Fibroblast of peridontal ligament (primary cell): ENCODE results near the gene SUPT3H.
"Not testable (repeated sequence)": the region's sequence is repeated elsewhere in the genome, so short reads cannot be mapped to it uniquely, and the experiment has no call there.

Experiments used
- DNase-seq: peaks from one replicate; pipeline ENCODE4 v3.0.0-alpha.2; 2010; ENCODE audit errors: extremely low read depth

The SUPT3H gene

DNA sequence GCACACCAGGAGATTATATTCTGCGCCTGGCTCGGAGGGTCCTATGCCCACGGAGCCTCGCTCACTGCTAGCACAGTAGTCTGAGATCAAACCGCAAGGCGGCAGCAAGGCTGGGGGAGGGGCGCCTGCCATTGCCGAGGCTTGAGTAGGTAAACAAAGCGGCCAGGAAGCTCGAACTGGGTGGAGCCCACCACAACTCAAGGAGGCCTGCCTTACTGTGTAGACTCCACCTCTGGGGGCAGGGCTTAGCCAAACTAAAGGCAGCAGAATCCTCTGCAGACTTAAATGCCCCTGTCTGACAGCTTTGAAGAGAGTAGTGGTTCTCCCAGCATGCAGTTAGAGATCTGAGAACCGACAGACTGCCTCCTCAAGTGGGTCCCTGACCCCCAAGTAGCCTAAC, 477.4 kb downstream of the SUPT3H start:
- not testable (repeated sequence) for DNase-seq

- peak; percentile 76 for DNase-seq
These were observed 479.3 kb downstream of the SUPT3H start for GRCh38 chr6:44898296-44898930.

GRCh38 chr6:44897316-44897715, 480.4 kb downstream of the SUPT3H start:
- DNase-seq: no peak

DNA sequence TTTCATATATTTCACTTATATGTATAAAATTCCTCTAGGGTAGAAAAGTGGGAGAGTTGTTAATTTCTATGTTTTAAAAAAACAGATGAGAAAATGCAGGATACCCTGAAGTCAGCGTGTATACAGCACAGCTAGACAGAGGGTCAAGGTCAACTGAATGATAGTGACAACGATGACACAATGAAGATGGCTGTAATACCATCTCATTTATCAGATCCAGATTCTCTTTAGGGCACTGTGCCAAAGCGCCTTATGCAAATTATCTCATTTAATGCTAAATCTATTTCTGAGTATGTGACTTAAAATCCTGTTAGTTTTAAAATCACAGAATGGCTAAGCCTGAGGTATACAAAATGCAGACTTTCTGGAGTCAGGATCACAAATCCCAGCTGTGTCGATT, 481.0 kb downstream of the SUPT3H start:
- no peak for DNase-seq

- DNase-seq: no peak
These were observed 485.2 kb downstream of the SUPT3H start for GRCh38 chr6:44892579-44892978.

DNA sequence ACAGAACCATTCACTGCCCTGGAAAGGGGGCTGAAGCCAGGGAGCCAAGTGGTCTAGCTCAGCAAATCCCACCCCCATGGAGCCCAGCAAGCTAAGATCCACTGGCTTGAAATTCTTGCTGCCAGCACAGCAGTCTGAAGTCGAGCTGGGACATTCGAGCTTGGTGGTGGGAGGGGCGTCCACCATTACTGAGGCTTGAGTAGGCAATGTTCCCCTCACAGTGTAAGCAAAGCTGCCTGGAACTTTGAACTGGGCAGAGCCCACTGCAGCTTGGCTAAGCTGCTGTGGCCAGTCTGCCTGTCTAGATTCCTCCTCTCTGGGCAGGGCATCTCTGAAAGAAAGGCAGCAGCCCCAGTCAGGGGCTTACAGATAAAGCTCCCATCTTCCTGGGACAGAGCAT, 498.7 kb downstream of the SUPT3H start:
- not testable (repeated sequence) for DNase-seq

DNA sequence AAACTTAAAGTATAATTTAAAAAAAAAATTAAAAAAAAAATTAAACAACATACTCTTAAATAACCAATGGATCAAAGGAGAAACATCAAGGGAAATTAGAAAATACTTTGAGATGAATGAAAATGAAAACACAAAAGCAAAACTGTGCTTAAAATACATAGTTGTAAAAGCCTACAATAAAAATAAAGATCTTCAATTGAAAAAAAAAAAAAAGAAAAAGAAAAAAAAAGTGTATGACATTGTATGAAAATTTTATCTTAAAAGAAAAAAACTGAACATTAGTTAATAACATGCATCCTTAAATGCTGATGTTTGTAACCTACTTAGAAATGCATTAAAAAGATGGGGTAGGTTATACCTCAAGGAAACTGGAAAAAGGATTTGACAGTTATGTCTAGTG, 501.1 kb downstream of the SUPT3H start:
- not testable (repeated sequence) for DNase-seq

DNA sequence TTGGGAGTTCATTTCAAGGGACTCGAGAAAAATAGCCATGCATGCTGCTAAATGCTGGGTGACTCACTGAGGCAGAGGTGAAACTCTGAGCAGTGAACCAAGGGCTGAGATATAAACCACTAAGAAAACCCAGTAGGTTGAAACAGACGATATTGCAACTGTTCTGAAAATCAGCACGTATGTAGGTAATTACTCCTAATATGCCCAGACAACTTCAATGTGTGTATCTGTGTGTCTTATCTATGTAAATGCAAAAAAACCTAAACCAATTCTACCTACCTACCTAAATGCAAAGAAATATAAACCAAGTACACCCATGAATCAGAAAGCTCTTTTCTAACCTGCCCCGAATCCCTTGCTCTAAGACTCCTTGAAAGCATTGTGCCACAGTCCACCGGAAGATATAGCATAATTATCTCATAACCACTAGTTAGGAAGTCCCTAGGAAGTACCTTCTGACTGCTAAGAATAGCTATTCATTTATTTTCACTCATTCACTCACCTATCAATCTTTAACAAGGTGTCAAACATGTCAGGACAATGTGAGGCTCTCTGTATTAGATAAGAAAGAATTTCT, 508.3 kb downstream of the SUPT3H start:
- DNase-seq: no peak

DNA sequence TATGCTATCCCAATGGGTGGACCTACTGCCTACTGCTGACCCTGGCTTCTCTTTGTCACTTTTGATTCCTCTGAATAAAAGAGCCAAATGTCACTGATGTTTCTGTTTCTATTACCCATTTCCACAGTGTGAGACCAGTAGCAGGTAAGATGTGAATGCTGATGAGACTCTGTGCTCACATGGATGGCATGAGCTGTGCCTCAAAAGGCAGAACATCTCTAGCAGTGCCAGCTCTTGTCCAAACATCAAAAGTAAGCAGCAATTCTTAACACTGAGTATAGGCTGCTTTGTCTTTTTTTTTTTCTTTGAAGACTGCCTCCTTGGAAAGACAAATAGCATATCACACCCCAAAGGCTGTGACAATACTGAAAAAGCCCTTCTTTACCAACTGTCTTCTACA, 508.8 kb downstream of the SUPT3H start:
- no peak for DNase-seq

DNA sequence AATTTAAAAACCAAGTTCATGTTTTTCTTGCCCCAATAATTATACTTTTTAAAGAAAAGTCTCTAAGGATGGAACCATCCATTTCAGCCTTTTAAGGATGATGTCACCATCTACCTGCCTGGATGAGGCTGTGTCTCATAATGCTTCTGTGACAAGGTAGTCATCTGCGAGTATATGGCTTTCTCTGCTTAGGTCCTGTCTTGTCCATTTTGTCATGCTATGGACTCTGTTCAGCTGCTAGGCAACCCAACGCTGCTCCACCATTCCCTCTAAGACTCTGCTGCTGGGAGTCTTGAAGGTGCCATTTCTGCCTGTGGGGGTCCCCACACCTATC, 509.4 kb downstream of the SUPT3H start:
- no peak for DNase-seq

- DNase-seq: no peak
These were observed 510.0 kb downstream of the SUPT3H start for GRCh38 chr6:44867571-44868334.

- not testable (repeated sequence) for DNase-seq
These were observed 512.5 kb downstream of the SUPT3H start for GRCh38 chr6:44865184-44865583.

DNA sequence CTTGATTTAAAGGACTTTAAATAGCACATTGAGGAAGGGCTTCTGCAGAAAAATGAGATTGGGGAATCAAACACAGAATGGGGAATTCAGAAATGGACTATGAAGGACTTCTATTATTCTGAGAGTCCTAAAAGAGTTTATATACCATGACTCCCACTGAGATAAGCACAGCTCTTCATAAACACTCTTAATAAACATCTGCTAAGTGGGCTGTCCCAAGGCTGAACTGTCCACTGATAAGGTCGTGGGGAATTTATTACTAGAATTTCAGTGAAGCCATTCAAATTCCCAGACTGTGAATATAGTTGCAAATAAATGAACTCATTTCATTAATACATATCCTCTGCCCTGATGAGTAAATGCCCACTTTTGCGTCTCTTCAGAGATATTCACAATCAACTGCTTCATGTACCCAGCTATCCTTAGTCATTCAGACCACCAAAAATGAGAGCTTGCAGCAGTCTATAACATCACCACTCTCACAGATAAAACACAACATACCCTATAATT, 517.8 kb downstream of the SUPT3H start:
- DNase-seq: no peak

DNA sequence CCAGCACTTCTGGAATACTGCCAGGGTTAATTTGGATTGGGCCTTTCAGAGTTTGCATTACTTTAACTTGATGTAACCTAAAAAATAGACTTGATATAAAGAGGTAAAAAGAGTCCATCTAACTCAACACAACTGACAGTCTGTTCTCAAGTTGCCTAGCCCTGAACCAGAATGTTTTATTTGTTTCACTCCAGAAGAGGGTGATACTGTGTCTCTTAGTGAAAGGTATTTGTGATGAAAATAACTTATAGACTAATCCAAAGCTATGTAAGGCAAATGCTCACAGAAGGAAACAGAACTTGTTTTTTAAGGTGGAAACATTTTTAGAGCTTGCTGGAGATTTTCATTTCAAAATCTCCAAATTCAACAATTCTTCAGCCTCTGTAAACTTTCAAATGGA, 518.7 kb downstream of the SUPT3H start:
- DNase-seq: peak; percentile 36

DNA sequence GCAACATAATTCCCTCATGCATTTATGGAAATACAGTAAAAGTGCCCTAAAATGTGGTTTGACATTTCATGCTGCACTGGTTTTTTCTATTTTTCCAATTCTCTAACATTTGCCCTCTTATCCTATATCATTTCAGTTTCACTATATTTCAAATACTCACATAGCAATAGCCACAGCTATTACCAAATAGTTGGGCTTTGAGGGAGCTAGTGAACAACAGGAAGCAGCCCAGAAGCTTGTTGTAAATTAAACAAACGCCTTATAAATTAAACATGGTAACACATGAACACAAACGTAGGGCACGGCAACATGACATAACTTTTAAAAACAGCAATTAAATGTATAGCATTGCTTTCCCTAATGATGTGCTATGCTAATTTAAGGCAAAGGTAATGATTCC, 521.3 kb downstream of the SUPT3H start:
- no peak for DNase-seq

DNA sequence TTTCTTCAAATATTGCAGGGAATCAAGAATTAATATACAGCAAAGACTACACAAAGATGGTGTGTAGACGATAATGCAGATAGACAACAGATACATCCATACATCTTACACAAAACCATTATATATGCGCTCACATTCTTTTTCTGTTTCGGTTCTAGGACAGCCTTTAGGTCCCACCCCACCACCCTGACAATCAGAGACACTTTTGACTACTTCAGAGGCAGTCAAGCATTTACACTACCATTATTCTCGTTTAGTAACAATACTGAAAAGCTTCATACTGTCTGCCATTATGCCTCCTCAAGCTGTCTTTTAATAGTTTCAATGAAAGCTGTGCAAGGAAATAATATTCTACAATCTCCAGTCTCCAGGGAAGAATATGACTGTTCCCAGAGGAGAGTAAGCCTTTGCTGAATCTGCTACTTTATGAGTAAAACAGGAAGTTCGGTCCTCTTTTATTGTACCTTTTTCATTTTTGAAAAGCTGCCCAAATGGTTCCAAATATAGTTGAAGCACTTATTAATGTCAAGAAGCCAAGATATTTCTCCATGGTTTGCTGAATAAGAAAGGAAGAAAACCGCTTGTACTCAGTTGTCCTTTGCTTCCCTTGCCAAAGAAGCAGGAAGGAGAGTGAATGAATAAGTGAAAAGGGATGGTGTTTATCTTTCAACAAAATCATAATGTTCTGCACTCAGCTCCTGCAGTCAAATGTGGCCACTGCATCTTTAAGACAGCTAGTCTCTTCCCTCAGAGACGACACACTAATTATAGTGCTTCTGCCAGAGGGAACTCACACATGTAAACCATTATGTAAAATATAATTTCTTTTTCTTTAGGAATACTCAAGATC, 521.9 kb downstream of the SUPT3H start:
- peak; percentile 66 for DNase-seq

- no peak for DNase-seq
These were observed 522.9 kb downstream of the SUPT3H start for GRCh38 chr6:44854712-44855443.

GRCh38 chr6:44851176-44851575, 526.6 kb downstream of the SUPT3H start:
- DNase-seq: peak; percentile 70

GRCh38 chr6:44850312-44850711, 527.4 kb downstream of the SUPT3H start:
- DNase-seq: peak; percentile 23

DNA sequence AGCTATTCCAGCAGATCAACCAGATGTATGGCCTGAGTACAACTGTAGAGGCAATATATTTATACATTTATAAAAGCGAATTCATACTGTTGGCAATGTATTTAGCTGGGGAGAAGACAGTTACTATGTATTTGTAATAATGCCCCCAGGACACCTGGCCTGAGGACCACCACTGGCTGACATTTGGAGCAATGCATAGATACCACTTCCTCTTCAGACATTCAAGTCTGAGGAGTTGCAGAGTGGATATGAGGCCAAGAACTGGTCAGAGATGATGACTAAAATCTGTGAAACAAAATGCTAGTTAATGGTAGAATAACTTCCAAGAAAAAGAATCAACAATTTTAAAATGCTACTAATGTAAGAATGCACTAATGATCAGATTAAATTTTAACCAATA, 527.9 kb downstream of the SUPT3H start:
- DNase-seq: no peak

- DNase-seq: no peak
These were observed 534.0 kb downstream of the SUPT3H start for GRCh38 chr6:44843734-44844133.
